Osteocyte (in vitro differentiated cells): ENCODE data around the gene SLC7A1. TPM values are rescaled to one million over a fixed set of nuclear protein-coding genes. Genes with fewer than 3 reads are reported as not detected.

Experiments used
- DNase-seq: peaks from one replicate; pipeline ENCODE4 v3.0.0; 2021; ENCODE audit warnings: mixed read lengths; ENCODE audit not compliant: unreplicated experiment; ENCODE audit errors: extremely low spot score
- H3K27ac Mint-ChIP-seq: one replicate; pipeline ENCODE4 v1.8.0; 2021; ENCODE audit warnings: mild to moderate bottlenecking, mixed read lengths; ENCODE audit not compliant: unreplicated experiment
- H3K27me3 Mint-ChIP-seq: one replicate; pipeline ENCODE4 v1.8.0; 2021; ENCODE audit warnings: mixed read lengths; ENCODE audit not compliant: unreplicated experiment
- H3K36me3 Mint-ChIP-seq: one replicate; pipeline ENCODE4 v1.8.0; 2021; ENCODE audit warnings: mixed read lengths; ENCODE audit not compliant: unreplicated experiment
- H3K4me1 Mint-ChIP-seq: one replicate; pipeline ENCODE4 v1.8.0; 2021; ENCODE audit warnings: mixed read lengths; ENCODE audit not compliant: unreplicated experiment
- H3K4me3 Mint-ChIP-seq: one replicate; pipeline ENCODE4 v1.8.0; 2021; ENCODE audit warnings: mild to moderate bottlenecking, moderate library complexity, mixed read lengths; ENCODE audit not compliant: unreplicated experiment
- H3K9me3 Mint-ChIP-seq: one replicate; pipeline ENCODE4 v1.8.0; 2021; ENCODE audit warnings: mixed read lengths; ENCODE audit not compliant: unreplicated experiment
- total RNA-seq: library from RNA; stranded (reverse); gene quantifications from 2 replicates; pipeline ENCODE4 v1.2.1, GENCODE V29; 2021
- TF ChIP-seq, protein P1 (sequence below): fragments of 200-600 bp; sonication (generic); IDR thresholded peaks from 2 replicates; pipeline ENCODE4 v1.5.0; 2021; ENCODE audit warnings: antibody characterized with exemption, mild to moderate bottlenecking, moderate library complexity

Gene SLC7A1
- total RNA-seq, 1 donor from 2014 or later: 84.0 TPM

DNA sequence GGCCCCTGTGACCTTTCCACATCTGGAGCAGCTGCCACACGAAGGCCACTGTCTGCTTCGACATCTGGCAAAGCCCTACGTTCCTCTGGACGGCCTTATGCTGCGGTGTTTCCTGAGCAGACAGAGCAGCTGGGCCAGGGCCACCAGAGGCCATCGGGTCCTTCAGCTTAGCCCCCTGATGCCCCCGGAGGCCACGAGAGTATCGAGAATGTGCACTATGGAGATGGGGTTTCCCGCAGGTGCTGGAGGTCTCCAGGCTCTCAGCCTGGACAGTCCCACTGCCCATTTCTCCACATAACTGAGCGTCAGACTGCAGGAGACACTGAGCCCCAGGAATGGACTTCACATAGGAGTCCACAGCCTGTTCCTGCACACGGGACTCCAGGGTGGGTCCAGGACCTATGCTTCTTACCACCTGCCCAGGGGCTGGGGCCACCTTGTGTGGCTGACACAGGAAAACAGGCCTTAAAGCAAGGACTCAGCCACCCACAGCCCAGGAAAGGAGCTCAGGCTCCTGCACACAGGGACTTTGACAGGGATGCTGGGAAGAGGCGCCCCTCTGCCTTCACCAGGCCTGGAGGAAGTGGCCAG, 80.7 kb downstream of the SLC7A1 start:
- H3K27me3 Mint-ChIP-seq: no peaks in the 10 kb centered on the region
- no peak overlapping the region for H3K4me3 Mint-ChIP-seq

GRCh38 chr13:29513981-29514719, 81.3 kb downstream of the SLC7A1 start:
- H3K9me3 Mint-ChIP-seq: no peaks in the 10 kb centered on the region
- H3K27me3 Mint-ChIP-seq: no peaks in the 10 kb centered on the region
- peaks cover 60% of the 10 kb centered on the region for H3K36me3 Mint-ChIP-seq
- peaks cover 36% of the 10 kb centered on the region for H3K4me1 Mint-ChIP-seq
- no peak overlapping the region for H3K4me3 Mint-ChIP-seq
- DNase-seq: no peak
- TF ChIP-seq, protein P1, sequence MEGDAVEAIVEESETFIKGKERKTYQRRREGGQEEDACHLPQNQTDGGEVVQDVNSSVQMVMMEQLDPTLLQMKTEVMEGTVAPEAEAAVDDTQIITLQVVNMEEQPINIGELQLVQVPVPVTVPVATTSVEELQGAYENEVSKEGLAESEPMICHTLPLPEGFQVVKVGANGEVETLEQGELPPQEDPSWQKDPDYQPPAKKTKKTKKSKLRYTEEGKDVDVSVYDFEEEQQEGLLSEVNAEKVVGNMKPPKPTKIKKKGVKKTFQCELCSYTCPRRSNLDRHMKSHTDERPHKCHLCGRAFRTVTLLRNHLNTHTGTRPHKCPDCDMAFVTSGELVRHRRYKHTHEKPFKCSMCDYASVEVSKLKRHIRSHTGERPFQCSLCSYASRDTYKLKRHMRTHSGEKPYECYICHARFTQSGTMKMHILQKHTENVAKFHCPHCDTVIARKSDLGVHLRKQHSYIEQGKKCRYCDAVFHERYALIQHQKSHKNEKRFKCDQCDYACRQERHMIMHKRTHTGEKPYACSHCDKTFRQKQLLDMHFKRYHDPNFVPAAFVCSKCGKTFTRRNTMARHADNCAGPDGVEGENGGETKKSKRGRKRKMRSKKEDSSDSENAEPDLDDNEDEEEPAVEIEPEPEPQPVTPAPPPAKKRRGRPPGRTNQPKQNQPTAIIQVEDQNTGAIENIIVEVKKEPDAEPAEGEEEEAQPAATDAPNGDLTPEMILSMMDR: no peak
- no peak overlapping the region for H3K27ac Mint-ChIP-seq

More for the DNA sequence above, 80.7 kb downstream of the SLC7A1 start:
- TF ChIP-seq, protein P1: no peak
- H3K9me3 Mint-ChIP-seq: no peaks in the 10 kb centered on the region
- peaks cover 64% of the 10 kb centered on the region for H3K36me3 Mint-ChIP-seq
- H3K27ac Mint-ChIP-seq: no peak overlapping the region
- DNase-seq: no peak
- H3K4me1 Mint-ChIP-seq: peaks cover 36% of the 10 kb centered on the region

DNA sequence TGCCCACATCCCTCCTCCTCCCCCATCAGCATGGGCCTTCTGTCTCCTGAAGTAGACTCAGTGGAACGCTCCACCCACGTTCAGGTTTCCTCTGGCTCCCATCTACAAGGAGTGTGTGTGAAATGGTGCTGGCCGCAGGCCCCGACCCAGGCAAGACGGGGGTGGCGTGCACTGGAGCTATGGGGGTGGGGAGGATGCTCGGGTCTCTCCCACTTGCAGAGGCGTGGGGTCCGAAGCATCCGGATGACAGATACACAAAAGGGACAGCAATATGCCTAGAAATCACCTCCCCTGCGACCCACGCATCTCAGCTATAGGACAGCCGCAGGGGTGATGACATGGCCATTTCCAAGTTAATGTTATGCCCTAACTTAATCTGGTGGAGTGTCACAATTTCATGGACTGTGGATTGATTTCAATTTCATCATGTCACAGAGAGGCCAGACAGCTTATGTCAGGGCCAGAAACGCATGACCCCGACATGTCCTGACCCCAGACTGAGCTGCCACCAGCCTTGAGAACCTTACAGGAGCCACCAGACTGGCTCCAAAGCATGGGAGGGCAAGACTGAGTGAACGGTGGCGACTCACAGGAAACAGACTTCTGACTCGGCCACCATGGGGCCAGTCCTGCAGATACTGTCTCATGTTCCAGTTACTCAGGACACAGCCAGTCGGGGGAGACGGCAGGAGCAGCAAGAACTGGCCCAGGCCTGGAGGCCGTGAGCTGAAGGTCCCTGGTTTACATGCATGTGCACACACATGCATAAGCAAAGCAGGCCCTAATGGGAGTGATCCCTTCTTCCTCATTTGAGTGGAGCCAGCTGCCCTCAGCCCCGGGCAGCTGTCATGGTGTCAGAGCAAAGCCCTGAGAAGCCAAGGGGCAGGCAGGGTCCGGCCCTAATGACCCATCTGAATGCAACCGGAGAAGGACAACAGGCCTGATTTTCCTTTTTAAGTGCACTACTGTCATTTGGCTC, 82.2 kb downstream of the SLC7A1 start:
- no peaks in the 10 kb centered on the region for H3K9me3 Mint-ChIP-seq
- H3K36me3 Mint-ChIP-seq: peaks cover 51% of the 10 kb centered on the region
- TF ChIP-seq, protein P1: no peak
- no peaks in the 10 kb centered on the region for H3K27me3 Mint-ChIP-seq
- no peak overlapping the region for H3K27ac Mint-ChIP-seq
- no peak overlapping the region for H3K4me3 Mint-ChIP-seq
- DNase-seq: no peak
- H3K4me1 Mint-ChIP-seq: peaks cover 44% of the 10 kb centered on the region

DNA sequence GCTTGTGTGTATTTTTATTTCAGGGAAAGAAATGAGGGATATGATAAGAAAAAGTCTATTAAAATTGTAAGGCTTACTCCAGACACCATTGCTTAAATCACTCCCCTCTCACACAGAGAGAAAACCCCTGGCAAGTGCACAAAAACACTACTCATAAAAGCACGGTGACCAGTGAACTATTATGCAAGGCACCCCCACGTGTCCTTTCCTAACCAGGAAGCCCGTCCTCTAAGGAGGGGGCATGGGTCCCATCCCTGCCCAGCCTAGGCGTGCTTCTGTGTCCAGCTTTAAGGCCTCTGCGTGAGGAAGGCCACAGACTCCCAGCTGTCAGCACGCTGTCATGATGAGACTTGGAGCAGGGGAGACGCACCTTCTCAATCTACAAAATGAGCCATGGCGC, 83.5 kb downstream of the SLC7A1 start:
- no peak for DNase-seq

More for the DNA sequence above, 83.5 kb downstream of the SLC7A1 start:
- Mint-ChIP-seq H3K27me3 (no peaks in the 10 kb centered on the region), H3K27ac (no peak overlapping the region), H3K36me3 (peaks cover 39% of the 10 kb centered on the region), H3K4me1 (peaks cover 50% of the 10 kb centered on the region), H3K4me3 (no peak overlapping the region), H3K9me3 (no peaks in the 10 kb centered on the region)
- TF ChIP-seq, protein P1: no peak
